HepG2 (cell line): Measurements from ENCODE around the gene IER2. TPM values are rescaled to one million over a fixed set of nuclear protein-coding genes. Genes with fewer than 3 reads are reported as not detected.

Experiments used
- AHR ChIP-seq: IDR thresholded peaks from 2 replicates; pipeline ENCODE4 v1.6.1; 2018; ENCODE audit warnings: missing genetic modification reagents, missing compliant biosample characterization
- CHCHD3 ChIP-seq: sonication (generic); formaldehyde crosslinking; IDR thresholded peaks from 2 replicates; pipeline ENCODE4 v1.8.0; 2022; ENCODE audit warnings: mild to moderate bottlenecking, missing genetic modification reagents, moderate library complexity
- EED ChIP-seq: sonication (generic); formaldehyde crosslinking; IDR thresholded peaks from 2 replicates; pipeline ENCODE4 v1.5.0; 2020; ENCODE audit warnings: mild to moderate bottlenecking, missing genetic modification reagents
- IRX3 ChIP-seq: sonication (generic); formaldehyde crosslinking; IDR thresholded peaks from 2 replicates; pipeline ENCODE4 v1.8.1; 2023; ENCODE audit warnings: mild to moderate bottlenecking, low read depth, missing genetic modification reagents, borderline replicate concordance
- KDM4B ChIP-seq: sonication (generic); formaldehyde crosslinking; IDR thresholded peaks from 2 replicates; pipeline ENCODE4 v1.4.0; 2020; ENCODE audit warnings: missing genetic modification reagents
- MTA1 ChIP-seq: sonication (generic); formaldehyde crosslinking; IDR thresholded peaks from 2 replicates; pipeline ENCODE4 v1.4.0; 2020; ENCODE audit warnings: missing genetic modification reagents, mild to moderate bottlenecking, borderline replicate concordance
- NAIF1 ChIP-seq: sonication (generic); formaldehyde crosslinking; IDR thresholded peaks from 2 replicates; pipeline ENCODE4 v1.5.0; 2020; ENCODE audit warnings: mild to moderate bottlenecking, missing genetic modification reagents, borderline replicate concordance
- NR3C1 ChIP-seq: sonication (generic); formaldehyde crosslinking; IDR thresholded peaks from 2 replicates; pipeline ENCODE4 v1.4.0; 2020; ENCODE audit warnings: missing genetic modification reagents
- SNRNP70 ChIP-seq: fragments of 200-400 bp; formaldehyde crosslinking; IDR thresholded peaks from 2 replicates; pipeline ENCODE4 v1.6.1; 2017; ENCODE audit warnings: mild to moderate bottlenecking, low read depth, low read length, moderate library complexity
- TFAP4 ChIP-seq: sonication (generic); IDR thresholded peaks from 2 replicates; pipeline ENCODE4 v1.6.1; 2016; ENCODE audit warnings: low read depth, borderline replicate concordance
- TP53 ChIP-seq: sonication (generic); formaldehyde crosslinking; conservative IDR thresholded peaks from 2 replicates; pipeline ENCODE4 v1.4.0; 2020; ENCODE audit warnings: missing genetic modification reagents
- WIZ ChIP-seq: sonication (generic); formaldehyde crosslinking; IDR thresholded peaks from 2 replicates; pipeline ENCODE4 v1.5.1; 2020; ENCODE audit warnings: mild to moderate bottlenecking, missing genetic modification reagents
- ZNF12 ChIP-seq: sonication (generic); formaldehyde crosslinking; IDR thresholded peaks from 2 replicates; pipeline ENCODE4 v1.5.0; 2020; ENCODE audit warnings: missing genetic modification reagents
- ZNF549 ChIP-seq: sonication (generic); formaldehyde crosslinking; IDR thresholded peaks from 2 replicates; pipeline ENCODE4 v1.5.0; 2020; ENCODE audit warnings: missing genetic modification reagents
- ZNF557 ChIP-seq: sonication (generic); formaldehyde crosslinking; IDR thresholded peaks from 2 replicates; pipeline ENCODE4 v1.4.0; 2020; ENCODE audit warnings: missing genetic modification reagents
- ZNF724P ChIP-seq: sonication (generic); formaldehyde crosslinking; IDR thresholded peaks from 2 replicates; pipeline ENCODE4 v1.8.0; 2022; ENCODE audit warnings: missing genetic modification reagents, borderline replicate concordance
- polyA plus RNA-seq, 8 experiments: library from polyadenylated mRNA; depleted of rRNA in 3 of 8; stranded (reverse) in 7 of 8; unstranded in 1 of 8; fragments of >200 nt; fragmentation: Illumina TruSeq in 4 of 8; extraction: Trizol in 4 of 8; gene quantifications; 2 replicates each; pipeline versions ENCODE4 v1.2.1 to v1.2.3, GENCODE V29; 2011 to 2016; ENCODE audit warnings: low read depth in 4 of 8, missing spikeins in 1 of 8, mixed read lengths in 1 of 8; ENCODE audit not compliant: insufficient read depth in 1 of 8
- total RNA-seq, 5 experiments: library from RNA; depleted of rRNA; stranded (reverse); fragments of >200 nt; fragmentation: Illumina TruSeq; extraction: Trizol; gene quantifications; 2 replicates each; pipeline ENCODE4 v1.2.3, GENCODE V29; 2016; ENCODE audit warnings: low read depth in 1 of 5
- TF ChIP-seq, protein P1 (sequence below): sonication (generic); formaldehyde crosslinking; IDR thresholded peaks from 2 replicates; pipeline ENCODE4 v1.4.0; 2020; ENCODE audit warnings: mild to moderate bottlenecking, missing genetic modification reagents
- TF ChIP-seq, protein P2 (sequence below): sonication (generic); formaldehyde crosslinking; IDR thresholded peaks from 2 replicates; pipeline ENCODE4 v1.4.0; 2020; ENCODE audit warnings: mild to moderate bottlenecking, missing genetic modification reagents
- TF ChIP-seq, protein P3 (sequence below): sonication (generic); formaldehyde crosslinking; IDR thresholded peaks from 2 replicates; pipeline ENCODE4 v1.8.1; 2023; ENCODE audit warnings: missing genetic modification reagents, mild to moderate bottlenecking, borderline replicate concordance

Gene IER2
- total and polyA plus RNA-seq, 2 of the 13 experiments (the other 11 are each of a cell fraction or from before 2014, with no cell fraction given): 10.1 to 14.3 TPM

GRCh38 chr19:13162724-13163608, 12.8 kb downstream of the IER2 start (continued):
- peak; percentile 89; the same call in 1 of the 2 replicates for TF ChIP-seq TFAP4
- peak; percentile 91; the same call in 1 of the 2 replicates for TF ChIP-seq ZNF549 (CRISPR knock-in tag)
- no peak for TF ChIP-seq CHCHD3
- TF ChIP-seq NAIF1: no peak
- TF ChIP-seq WIZ: no peak
- no peak for TF ChIP-seq ZNF12 (CRISPR knock-in tag)
- TF ChIP-seq ZNF724P (CRISPR knock-in tag): peak; percentile 70; the same call in 1 of the 2 replicates
- TF ChIP-seq TP53 (CRISPR knock-in tag): no peak
- TF ChIP-seq, protein P1, sequence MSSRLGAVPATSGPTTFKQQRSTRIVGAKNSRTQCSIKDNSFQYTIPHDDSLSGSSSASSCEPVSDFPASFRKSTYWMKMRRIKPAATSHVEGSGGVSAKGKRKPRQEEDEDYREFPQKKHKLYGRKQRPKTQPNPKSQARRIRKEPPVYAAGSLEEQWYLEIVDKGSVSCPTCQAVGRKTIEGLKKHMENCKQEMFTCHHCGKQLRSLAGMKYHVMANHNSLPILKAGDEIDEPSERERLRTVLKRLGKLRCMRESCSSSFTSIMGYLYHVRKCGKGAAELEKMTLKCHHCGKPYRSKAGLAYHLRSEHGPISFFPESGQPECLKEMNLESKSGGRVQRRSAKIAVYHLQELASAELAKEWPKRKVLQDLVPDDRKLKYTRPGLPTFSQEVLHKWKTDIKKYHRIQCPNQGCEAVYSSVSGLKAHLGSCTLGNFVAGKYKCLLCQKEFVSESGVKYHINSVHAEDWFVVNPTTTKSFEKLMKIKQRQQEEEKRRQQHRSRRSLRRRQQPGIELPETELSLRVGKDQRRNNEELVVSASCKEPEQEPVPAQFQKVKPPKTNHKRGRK (CRISPR knock-in tag): no peak
- TF ChIP-seq, protein P2, sequence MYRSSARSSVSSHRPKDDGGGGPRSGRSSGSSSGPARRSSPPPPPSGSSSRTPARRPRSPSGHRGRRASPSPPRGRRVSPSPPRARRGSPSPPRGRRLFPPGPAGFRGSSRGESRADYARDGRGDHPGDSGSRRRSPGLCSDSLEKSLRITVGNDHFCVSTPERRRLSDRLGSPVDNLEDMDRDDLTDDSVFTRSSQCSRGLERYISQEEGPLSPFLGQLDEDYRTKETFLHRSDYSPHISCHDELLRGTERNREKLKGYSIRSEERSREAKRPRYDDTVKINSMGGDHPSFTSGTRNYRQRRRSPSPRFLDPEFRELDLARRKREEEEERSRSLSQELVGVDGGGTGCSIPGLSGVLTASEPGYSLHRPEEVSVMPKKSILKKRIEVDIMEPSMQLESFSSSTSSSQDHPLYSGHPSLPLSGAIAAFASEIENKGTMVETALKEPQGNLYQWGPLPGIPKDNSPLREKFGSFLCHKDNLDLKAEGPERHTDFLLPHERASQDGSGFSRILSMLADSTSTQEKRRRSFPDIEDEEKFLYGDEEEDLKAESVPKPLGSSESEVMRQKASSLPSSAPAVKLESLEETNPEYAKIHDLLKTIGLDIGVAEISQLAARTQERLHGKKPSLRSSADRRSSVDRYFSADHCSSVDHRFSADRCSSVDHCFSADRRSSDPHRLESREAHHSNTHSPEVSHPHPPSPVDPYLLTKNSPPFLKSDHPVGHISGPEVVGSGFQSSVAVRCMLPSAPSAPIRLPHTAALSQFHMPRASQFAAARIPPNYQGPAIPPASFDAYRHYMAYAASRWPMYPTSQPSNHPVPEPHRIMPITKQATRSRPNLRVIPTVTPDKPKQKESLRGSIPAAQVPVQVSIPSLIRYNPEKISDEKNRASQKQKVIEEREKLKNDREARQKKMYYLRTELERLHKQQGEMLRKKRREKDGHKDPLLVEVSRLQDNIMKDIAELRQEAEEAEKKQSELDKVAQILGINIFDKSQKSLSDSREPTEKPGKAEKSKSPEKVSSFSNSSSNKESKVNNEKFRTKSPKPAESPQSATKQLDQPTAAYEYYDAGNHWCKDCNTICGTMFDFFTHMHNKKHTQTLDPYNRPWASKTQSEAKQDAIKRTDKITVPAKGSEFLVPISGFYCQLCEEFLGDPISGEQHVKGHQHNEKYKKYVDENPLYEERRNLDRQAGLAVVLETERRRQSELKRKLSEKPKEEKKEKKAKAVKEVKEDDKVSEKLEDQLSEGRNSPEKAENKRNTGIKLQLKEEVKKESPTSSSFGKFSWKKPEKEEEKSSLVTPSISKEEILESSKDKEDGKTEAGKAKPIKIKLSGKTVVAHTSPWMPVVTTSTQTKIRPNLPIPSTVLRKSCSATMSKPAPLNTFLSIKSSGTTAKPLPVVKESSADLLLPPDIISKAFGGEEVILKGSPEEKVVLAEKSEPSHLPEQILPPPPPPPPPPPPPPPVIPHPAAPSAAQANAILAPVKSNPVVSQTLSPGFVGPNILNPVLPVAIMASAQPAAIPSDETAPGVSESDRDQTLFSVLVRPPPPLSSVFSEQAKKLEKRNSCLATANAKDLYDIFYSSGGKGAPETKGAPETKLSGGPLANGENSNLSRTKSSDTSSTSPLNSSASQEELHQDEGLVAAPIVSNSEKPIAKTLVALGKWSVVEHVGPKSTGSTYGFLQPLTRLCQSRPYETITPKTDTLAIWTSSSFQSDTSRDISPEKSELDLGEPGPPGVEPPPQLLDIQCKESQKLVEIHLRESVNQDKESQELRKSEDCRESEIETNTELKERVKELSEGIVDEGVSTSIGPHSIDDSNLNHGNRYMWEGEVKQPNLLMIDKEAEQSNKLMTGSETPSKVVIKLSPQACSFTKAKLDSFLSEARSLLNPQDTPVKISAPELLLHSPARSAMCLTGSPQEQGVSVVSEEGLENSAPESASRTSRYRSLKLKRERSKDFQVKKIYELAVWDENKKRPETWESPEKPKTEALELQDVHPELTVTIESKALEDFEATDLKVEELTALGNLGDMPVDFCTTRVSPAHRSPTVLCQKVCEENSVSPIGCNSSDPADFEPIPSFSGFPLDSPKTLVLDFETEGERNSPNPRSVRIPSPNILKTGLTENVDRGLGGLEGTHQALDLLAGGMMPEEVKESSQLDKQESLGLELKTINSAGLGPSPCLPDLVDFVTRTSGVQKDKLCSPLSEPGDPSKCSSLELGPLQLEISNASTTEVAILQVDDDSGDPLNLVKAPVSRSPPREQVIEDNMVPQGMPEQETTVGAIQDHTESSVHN (CRISPR knock-in tag): peak; percentile 43; the same call in 1 of the 2 replicates
- no peak for TF ChIP-seq EED (CRISPR knock-in tag)
- TF ChIP-seq IRX3 (CRISPR knock-in tag): no peak; the same call in 1 of the 2 replicates
- TF ChIP-seq KDM4B: 0 out of 2 replicates have a peak, but pooled peaks have one; percentile 57
- TF ChIP-seq NR3C1: no peak
- no peak for TF ChIP-seq SNRNP70
- TF ChIP-seq AHR: peak; percentile 76
- peak; percentile 72 for TF ChIP-seq MTA1 (CRISPR knock-in tag)
- TF ChIP-seq ZNF557 (CRISPR knock-in tag): no peak
- TF ChIP-seq, protein P3, sequence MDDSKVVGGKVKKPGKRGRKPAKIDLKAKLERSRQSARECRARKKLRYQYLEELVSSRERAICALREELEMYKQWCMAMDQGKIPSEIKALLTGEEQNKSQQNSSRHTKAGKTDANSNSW (CRISPR knock-in tag): no peak
